ENCODE measurements around the gene AASDH. TPM values are rescaled to one million over a fixed set of nuclear protein-coding genes. Genes with fewer than 3 reads are reported as not detected.
"Not testable (repeated sequence)": the region's sequence is repeated elsewhere in the genome, so short reads cannot be mapped to it uniquely, and the experiment has no call there.

The AASDH gene
- polyA plus RNA-seq, 4 donors: 22.3 to 26.2 (median 24.6) TPM

DNA sequence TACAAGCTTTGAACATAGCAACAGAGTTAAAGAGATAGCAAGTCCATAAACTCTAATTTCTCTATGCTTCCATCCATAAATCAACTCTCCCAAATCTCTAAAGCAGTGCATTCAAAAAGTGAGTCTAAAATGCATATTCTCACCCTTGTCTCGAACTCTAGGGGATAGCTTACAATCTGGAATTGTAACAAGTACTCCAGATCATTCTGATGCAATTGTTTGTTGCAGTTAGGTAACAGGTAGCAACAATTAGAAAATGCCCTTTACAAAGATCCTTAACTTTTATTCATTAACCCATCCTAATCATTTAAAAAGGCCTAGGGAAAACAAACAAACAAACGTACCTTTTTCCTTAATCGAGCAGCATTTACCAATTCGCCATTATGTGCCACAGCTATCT, 18.9 kb upstream of the AASDH start:
- DNase-seq (ENCODE audit: low read depth in 4 of 4, low spot score in 3 of 4): no peak

DNA sequence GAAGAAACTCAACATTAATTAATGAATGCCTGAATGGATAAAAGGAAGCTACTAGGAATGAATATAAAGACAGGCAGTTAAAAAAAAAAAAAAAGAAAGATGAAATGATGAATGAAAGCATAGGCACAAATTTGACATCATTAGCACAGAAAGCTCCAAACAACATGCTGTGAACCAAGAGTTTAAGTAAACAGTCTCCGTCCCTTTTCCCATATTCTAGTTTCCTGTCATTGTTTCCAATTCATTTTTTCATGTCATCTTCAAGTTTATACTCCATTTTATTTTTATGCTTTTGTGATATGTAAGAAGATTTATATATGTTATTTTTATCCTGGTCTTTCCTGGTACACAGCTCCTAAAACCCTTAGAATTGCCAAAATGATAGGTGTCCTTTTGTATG, 17.7 kb upstream of the AASDH start:
- no peak for DNase-seq (ENCODE audit: low read depth in 4 of 4, low spot score in 3 of 4)

DNA sequence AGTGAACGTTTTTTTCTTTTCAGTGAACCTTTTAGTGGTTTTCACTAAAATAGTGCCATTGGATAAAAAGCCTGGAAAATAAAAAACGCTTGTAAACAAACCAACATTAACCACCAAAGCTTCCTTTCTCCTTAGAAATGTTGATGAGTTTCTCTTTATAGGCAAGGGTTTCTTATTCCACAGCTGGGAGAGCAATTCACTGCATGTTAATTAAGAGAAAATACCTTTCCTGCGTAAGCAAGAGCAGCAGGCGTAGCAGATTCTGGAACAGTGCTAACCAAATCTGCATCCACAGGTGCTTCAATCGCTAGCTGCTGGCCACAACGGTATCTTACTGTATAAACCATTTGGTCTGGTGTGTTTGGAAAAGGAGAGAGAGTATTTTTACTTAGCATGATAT, 13.3 kb upstream of the AASDH start:
- DNase-seq (ENCODE audit: low read depth in 4 of 4, low spot score in 3 of 4): no peak

DNA sequence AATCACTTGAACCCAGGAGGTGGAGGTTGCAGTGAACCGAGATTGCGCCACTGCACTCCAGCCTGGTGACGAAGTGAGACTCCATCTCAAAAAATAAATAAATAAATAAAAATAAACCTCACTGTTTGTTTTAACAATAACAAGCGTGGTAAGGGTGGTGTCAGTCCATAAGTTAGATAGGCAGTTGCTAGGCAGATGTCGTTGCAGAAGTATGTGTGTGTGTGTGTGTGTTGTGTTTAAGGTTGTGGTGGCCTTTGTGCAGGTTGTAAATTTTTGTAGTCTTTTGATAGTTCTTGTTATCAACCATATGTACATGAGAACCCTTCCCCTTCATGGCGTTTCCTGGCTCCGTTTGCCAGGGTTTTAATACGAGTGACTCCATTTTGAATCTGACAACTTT, 4.0 kb upstream of the AASDH start:
- DNase-seq (ENCODE audit: low read depth in 4 of 4, low spot score in 3 of 4): no peak

DNA sequence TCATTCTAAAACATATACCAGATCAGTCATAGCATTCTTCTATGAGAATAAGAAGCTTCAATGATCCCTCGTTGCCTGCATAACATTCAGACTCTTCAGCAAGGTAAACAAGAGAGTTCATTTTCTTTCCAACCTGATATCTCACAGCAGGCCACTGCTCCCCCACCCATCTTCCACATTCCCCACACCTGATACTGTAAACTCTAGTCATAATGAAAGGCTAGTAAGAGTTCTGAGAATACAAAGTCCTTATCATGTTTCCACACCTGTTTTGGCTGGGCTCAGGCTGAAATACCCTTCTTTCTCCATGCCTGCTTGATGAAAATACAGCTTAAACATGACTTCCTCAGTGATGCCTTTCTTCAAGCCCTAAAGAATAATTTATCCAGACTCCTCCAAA, 2.3 kb upstream of the AASDH start:
- DNase-seq (ENCODE audit: low read depth in 4 of 4, low spot score in 3 of 4): no peak

DNA sequence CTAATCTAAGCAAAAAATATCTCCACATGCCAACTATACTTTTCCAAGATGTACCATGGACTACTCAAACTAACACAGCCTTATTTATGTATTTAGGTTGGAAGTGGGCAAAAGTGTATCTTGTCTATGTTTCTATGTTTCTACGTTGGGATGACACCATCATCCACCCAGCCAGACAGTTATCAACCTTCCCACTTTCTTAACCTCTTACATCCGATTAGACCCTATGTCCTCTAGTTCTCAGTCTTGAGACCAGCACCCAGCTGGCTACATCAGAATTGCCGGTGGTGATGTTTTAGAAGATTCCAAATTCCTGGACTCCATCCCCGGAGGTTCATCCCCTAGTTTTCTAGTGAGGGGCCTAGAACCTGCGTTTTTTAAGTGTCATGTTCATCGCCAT, 1.0 kb upstream of the AASDH start:
- DNase-seq (ENCODE audit: low read depth in 4 of 4, low spot score in 3 of 4): no peak

DNA sequence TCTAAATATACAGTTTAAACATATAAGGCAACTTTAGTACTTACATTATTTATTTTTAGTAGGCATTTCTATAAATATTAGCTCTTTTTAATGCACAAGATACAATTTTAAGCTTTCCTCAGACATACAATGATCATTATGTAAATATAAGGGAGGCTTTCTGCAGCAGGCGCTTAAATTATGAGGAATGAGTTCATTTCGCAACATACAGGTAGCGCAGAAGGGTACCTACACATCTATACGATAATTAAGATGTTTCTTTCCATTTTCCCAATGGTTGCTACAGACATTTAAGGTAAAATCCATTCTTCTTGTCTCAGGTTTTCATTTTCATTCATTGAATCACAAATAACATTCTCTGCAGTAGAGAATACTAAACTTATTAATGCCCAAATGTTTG, 1.2 kb downstream of the AASDH start:
- DNase-seq (ENCODE audit: low read depth in 4 of 4, low spot score in 3 of 4): no peak

DNA sequence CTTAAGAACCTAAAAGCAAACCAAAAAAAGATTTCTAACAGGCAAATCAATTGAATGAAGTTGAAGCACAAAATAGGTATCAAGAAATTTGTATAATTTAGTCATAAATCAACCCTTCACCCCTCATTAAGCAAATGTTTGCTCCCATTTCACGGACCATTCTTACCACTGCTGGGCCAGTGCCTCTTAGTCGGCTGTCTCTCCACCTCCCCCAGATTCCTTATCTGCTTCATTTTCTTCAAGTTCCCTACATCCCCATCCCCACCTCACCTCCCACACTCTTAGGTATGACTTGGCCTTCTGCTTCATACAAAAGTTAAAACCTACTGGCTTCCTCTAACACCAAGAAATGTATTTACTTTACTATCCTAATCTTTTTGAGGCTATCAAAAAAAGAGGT, 11.8 kb downstream of the AASDH start:
- no peak for DNase-seq (ENCODE audit: low read depth in 4 of 4, low spot score in 3 of 4)

DNA sequence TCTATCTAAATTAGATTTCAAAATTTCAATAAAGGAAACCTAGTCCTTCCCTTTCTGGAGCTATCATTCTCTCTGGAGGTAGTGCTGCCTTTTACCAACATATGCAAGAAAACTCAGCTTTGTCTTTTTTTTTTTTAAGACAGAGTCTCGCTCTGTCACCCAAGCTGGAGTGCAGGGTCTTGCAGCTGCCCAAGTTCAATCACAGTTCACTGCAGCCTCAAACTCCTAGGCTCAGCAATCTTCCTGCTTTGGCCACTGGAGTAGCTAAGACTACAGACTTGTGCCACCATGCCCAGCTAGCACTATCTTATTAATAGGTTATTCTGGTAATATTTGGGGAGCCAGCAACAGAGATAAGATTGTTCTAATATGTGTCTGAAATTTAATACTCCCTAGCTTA, 12.3 kb downstream of the AASDH start:
- no peak for DNase-seq (ENCODE audit: low read depth in 4 of 4, low spot score in 3 of 4)

DNA sequence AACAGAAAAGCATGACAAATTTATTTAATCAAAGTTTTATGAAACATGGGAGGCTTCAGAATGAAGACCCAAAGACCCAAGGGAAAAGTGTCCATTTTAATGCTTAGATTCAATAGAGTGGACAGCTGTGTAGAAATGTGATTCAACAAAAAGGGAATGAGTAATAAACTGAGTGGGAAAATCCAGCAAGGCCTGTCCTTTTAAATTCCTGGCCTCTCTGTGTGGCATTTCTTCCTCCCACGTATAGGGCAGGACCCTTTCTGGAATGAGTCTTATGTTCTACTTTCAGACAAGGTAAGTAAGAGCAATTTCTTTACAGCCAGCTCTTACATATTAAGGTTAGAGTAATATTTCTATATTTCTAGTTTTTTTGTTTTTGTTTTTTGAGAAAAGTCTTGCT, 14.5 kb downstream of the AASDH start:
- no peak for DNase-seq (ENCODE audit: low read depth in 4 of 4, low spot score in 3 of 4)

DNA sequence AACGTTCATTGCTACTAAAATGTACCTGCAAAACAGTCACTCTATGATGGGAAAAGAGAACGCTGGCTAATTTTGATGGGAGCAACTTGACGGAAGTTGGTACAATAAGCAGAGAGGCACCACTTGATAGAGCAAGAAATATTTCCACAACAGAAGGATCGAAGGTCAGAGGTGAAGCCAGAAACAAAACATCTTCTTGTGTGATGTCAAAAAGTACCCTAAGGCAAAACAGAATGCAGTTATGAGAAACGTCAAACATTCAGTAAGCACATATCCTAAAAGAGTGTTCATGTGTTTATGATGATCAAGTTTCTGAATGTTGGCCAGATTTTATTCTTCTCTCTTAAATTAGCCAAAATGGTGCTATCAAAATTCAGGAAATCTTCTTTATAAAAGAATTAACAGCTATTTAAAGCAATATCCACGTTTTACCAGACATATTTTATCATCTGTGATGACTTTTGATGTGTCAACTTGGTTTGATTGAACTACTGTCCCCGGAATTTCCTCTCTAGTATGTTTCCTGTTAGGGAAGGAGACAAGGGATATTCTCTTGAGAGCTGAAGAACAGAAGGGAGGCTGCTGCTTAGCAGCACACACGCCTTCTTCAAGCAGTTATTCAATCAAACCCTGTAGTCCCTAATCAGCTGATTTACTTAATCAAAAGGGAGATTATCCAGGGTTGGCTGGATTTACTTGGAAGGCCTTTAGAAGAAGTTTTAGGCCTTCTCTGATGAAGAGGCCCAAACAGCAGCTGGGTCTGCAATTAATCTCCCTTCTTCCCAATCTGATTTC, 15.7 kb downstream of the AASDH start:
- DNase-seq (ENCODE audit: low read depth in 4 of 4, low spot score in 3 of 4): no peak

DNA sequence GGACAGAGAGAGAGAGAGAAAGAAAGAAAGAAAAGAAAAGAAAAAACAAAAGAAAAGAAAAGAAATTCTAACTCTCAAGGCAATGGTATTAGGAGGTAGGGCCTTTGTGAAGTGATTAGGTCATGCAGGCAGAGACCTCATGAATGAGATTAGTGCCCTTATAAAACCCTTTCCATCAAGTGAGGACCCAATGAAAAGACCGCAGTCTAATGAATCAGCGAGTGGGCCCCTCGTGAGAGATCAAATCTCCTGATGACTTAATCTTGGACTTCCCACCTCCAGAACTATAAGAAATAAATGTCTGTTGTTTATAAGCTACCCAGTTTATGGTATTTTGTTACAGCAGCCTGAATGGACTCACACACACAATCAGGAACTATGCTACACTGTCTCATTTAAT, 16.9 kb downstream of the AASDH start:
- no peak for DNase-seq (ENCODE audit: low read depth in 4 of 4, low spot score in 3 of 4)

DNA sequence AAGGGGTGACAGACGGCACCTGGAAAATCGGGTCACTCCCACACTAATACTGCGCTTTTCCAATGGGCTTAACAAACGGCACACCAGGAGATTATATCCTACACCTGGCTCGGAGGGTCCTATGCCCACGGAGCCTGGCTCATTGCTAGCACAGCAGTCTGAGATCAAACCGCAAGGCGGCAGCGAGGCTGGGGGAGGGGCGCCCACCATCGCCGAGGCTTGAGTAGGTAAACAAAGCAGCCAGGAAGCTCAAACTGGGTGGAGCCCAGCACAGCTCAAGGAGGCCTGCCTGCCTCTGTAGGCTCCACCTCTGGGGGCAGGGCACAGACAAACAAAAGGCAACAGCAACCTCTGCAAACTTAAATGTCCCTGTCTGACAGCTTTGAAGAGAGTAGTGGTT, 24.3 kb downstream of the AASDH start:
- not testable (repeated sequence) for DNase-seq (ENCODE audit: low read depth in 4 of 4, low spot score in 3 of 4)

DNA sequence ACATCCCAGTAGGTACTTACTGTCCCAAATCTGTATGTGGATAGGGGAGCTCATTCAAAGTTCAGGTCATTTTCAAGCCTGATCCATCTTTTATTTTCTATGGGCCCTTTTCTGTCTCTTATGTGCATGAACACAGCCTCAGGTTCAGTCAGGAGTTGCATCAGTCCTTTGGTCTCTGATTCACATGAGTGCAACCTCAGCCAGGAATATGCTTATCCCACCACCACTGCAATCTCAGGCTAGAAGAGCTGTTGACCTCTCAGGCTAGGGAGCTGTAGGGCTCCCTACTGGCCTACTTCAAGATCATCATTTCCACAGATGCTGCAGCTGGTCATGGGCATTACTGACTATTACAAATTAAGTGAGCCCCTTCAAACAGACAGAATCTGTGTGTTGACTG, 27.2 kb downstream of the AASDH start:
- no peak for DNase-seq (ENCODE audit: low read depth in 4 of 4, low spot score in 3 of 4)

DNA sequence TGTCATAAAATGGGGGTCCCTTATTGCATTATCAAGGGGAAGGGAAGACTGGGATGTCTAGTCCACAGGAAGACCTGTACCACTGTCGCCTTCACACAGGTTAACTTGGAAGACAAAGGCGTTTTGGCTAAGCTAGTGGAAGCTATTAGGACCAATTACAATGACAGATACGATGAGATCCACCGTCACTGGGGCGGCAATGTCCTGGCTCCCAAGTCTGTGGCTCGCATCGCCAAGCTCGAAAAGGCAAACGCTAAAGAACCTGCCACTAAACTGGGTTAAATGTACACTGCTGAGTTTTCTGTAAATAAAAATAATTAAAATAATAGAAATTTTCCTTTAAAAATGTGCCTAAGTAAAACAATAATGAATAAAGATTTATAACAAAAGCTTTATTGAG, 30.6 kb downstream of the AASDH start:
- DNase-seq (ENCODE audit: low read depth in 4 of 4, low spot score in 3 of 4): no peak

DNA sequence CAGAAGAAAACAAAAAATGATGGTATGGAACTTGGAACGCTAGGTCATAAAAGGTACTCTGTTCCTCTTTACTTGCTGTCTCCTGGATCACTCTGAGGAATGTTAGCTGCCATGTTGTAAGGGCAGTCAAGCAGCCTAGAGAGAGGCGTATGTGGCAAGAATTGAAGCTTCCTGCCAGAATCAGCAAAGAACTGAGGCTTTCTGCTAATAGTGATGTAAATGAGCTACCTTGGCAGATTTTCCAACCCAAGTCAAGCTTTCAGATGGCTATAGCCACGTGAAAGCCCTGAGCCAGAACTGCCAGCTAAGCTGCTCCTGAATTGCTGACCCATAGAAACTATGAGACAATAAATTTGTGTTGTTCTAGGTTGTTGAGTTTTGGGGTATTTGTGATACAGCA, 38.7 kb downstream of the AASDH start:
- DNase-seq (ENCODE audit: low read depth in 4 of 4, low spot score in 3 of 4): no peak

DNA sequence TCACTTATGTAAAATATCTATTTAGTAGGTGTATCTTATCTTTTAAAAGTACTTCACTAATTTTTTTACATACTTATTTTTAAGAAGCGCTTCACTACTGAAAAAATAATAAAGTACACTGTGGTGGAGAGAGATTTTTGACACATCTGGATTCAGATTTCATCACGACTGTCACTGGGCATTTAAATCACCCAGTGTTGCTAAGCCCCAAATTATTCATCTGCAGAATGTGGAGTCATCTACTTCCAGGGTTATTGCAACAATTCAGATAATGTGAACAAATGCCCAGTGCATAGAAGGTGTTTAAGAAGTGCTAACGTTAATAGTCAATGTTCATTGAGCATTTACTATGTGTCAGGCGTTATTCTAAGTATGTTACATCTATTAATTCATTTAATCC, 41.8 kb downstream of the AASDH start:
- no peak for DNase-seq (ENCODE audit: low read depth in 4 of 4, low spot score in 3 of 4)

DNA sequence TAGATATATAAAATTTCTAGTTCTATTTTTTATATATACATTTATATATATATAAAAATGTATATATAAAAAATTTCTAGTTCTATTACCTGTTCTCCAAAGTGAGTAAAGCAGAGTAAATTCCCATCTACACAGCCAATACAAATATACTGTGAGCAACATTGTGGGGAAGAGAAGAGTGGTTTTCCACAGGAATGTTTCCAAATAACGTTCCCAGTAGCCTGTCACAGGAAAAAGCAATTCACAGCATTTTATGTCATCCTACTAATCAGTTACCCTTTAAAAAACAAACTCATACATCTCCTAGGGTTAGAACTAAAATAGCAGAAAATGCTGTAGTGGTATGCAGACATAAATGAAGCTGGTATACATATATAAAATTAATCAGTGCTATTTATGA, 44.5 kb downstream of the AASDH start:
- no peak for DNase-seq (ENCODE audit: low read depth in 4 of 4, low spot score in 3 of 4)

DNA sequence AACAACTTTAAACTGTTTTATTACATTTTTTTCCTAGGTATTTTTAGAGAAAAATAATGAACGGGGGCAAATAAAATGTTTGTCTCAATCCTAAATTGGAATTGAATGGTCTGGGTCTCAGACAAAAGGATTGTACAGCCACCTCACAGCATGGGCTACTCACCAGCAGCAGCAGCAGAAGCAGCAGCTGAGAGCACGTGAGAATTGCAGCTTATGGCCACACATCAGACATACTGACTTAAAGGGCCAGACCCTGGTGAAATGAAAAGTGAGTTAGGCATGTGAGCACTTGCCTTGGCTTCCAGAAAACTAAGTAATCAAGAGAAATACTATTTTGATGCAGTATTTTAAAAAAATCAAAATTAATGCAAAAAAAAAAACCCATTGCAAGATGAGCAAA, 56.6 kb downstream of the AASDH start:
- DNase-seq (ENCODE audit: low read depth in 4 of 4, low spot score in 3 of 4): no peak

DNA sequence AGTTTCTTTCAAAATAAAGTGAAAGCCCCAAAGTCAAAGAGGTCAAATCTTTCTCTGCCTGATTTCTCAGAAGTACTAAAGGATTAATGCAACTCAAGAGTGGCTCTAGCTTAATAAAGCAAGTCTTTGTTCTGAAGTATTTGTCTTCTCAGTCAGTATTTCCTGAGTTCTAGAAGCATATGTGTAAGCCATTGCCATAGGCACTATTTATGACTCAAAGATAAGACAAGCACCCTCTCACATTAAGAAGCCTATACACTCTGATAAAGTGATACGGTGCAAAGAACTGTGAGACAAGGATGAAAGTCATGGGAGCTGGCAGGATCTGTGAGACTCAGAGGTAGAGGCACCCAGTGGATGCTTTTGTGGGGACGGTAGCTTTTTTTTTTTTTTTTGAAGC, 60.9 kb downstream of the AASDH start:
- no peak for DNase-seq (ENCODE audit: low read depth in 4 of 4, low spot score in 3 of 4)

DNA sequence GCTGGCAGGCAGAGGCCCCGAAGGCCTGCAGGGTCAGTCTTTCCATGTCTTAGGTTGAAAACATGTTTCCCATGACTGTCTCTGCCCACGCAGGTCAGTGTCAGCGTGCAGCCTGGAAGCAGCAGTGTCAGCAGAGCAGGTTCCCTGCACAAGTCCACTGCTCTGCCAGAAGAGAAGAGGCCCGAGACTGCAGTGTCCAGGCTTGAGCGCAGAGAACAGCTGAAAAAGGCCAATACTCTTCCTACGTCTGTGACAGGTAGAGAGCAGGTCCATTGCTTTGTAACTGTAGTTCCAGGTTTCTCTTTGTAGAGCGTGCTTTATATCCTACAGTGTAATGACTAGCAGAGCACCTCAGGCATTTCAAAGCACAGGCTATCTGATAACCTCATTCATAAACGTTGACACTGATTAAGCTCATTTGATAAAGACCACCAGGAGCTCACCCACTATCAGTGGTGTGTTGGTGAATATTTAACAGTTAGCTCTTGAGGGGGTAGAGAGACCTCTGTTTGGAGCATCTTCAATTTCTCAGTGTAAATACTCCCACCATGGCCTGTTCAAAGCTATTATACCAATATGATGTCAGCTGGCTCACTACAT, 63.2 kb downstream of the AASDH start:
- DNase-seq (ENCODE audit: low read depth in 4 of 4, low spot score in 3 of 4): no peak

DNA sequence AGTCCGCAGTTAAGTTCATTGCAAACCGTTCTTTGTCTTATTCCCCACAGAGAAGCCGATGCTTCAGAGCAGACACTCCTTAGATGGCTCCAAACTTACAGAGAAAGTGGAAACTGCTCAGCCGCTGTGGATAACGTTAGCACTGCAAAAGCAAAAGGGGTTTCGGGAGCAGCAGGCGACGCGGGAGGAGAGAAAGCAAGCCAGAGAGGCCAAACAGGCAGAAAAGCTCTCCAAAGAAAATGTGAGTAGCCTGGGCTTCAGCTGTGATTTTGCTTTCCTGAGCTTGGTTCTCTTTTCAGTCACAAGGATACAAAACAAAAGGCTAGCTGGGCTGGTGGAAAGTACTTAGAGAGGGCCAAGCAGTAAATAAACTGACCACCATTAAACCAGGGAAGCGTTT, 64.0 kb downstream of the AASDH start:
- no peak for DNase-seq (ENCODE audit: low read depth in 4 of 4, low spot score in 3 of 4)

DNA sequence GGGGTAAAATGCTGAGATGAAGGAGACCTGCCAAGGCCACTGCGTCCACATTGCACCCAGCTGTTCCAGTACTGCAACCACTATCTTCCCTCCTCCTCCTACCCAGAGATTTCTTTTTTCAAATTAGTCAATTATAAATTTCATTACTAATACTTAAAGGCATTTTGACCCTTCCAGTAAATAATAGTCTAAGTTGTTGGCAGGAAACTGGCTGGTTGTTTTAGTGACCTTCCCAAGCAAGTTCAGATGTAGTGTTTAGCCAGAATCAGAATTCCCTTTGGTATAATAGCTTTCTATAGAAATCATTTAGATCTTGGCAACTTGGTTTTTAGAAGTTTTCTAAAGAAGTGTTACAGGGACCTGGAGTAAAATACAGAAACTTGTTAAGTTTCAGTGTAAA, 66.0 kb downstream of the AASDH start:
- DNase-seq (ENCODE audit: low read depth in 4 of 4, low spot score in 3 of 4): no peak
